SK-N-SH (cell line): Measurements from ENCODE around the gene HLA-A. TPM values are rescaled to one million over a fixed set of nuclear protein-coding genes. Genes with fewer than 3 reads are reported as not detected.

Experiments
- CTCF ChIA-PET: fragments of 300-600, 350-600 bp; formaldehyde crosslinking; extraction: SDS; loops from one replicate; lab custom pipeline; 2021; lab: Yijun Ruan, JAX
- POLR2A ChIA-PET: fragments of 350-600 bp; sonication (Branson Sonifier 250); formaldehyde crosslinking; extraction: SDS; loops from one replicate; lab custom pipeline; 2020; ENCODE audit warnings: antibody characterized with exemption, inconsistent platforms; lab: Yijun Ruan, JAX
- DNase-seq: peaks from one replicate; pipeline ENCODE4 v3.0.0; 2012
- H2AFZ ChIP-seq: fragments of 200-600 bp; sonication (generic); 2 replicates; pipeline ENCODE4 v1.8.1; 2016; ENCODE audit warnings: antibody characterized with exemption, mild to moderate bottlenecking, low read depth
- H3F3A ChIP-seq: fragments of 200-600 bp; sonication (generic); replicated peaks from 2 replicates; pipeline ENCODE3; 2016; ENCODE audit warnings: antibody characterized with exemption, mild to moderate bottlenecking; ENCODE audit not compliant: insufficient read depth
- H3K27ac ChIP-seq, 2 experiments: fragments of 200-500 bp in 1 of 2; fragments of 200-600 bp in 1 of 2; sonication (Bioruptor generic) in 1 of 2; sonication (generic), shearing (Covaris generic) in 1 of 2; 2 replicates each; pipeline versions ENCODE4 v1.5.1 to v1.6.1; 2014 to 2016; ENCODE audit warnings: low read depth in 2 of 2, inconsistent platforms in 1 of 2, low read length in 1 of 2, mild to moderate bottlenecking in 1 of 2, mixed read lengths in 1 of 2
- H3K27me3 ChIP-seq: fragments of 200-600 bp; sonication (generic), shearing (Covaris generic); 2 replicates; pipeline ENCODE4 v1.6.1; 2016; ENCODE audit warnings: mixed run types; ENCODE audit not compliant: insufficient read depth
- H3K36me3 ChIP-seq, 2 experiments: fragments of 200-500 bp in 1 of 2; fragments of 200-600 bp in 1 of 2; sonication (Bioruptor generic) in 1 of 2; sonication (generic) in 1 of 2; replicated peaks in 1 of 2; 2 replicates each; pipeline versions ENCODE3 to v1.5.1; 2014 to 2016; ENCODE audit warnings: low read length in 1 of 2, mild to moderate bottlenecking in 1 of 2; ENCODE audit not compliant: insufficient read depth in 2 of 2, control insufficient read depth in 1 of 2
- H3K4me1 ChIP-seq, 2 experiments: fragments of 200-500 bp in 1 of 2; fragments of 200-600 bp in 1 of 2; sonication (Bioruptor generic) in 1 of 2; sonication (generic), shearing (Covaris generic) in 1 of 2; 2 replicates each; pipeline versions ENCODE4 v1.5.1 to v1.6.1; 2014 to 2016; ENCODE audit warnings: low read depth in 1 of 2, low read length in 1 of 2, mixed run types in 1 of 2; ENCODE audit not compliant: insufficient read depth in 2 of 2, control insufficient read depth in 1 of 2
- H3K4me2 ChIP-seq: fragments of 200-600 bp; sonication (generic), shearing (Covaris generic); 2 replicates; pipeline ENCODE4 v1.6.1; 2017; ENCODE audit warnings: mixed run types
- H3K4me3 ChIP-seq, 2 experiments: fragments of 200-500 bp in 1 of 2; fragments of 200-600 bp in 1 of 2; sonication (Bioruptor generic) in 1 of 2; sonication (generic), shearing (Covaris generic) in 1 of 2; 2 replicates each; pipeline versions ENCODE4 v1.5.1 to v1.8.1; 2014 to 2016; ENCODE audit warnings: low read depth in 2 of 2, inconsistent platforms in 1 of 2, low read length in 1 of 2, mild to moderate bottlenecking in 1 of 2, mixed read lengths in 1 of 2, moderate library complexity in 1 of 2
- H3K79me2 ChIP-seq: fragments of 200-600 bp; sonication (generic); 2 replicates; pipeline ENCODE4 v1.8.1; 2017; ENCODE audit warnings: mild to moderate bottlenecking; ENCODE audit not compliant: insufficient read depth
- H3K9ac ChIP-seq: fragments of 200-600 bp; sonication (generic); 2 replicates; pipeline ENCODE4 v1.6.1; 2017; ENCODE audit warnings: mixed run types
- H3K9me2 ChIP-seq: fragments of 200-600 bp; sonication (generic); 2 replicates; pipeline ENCODE4 v1.6.1; 2017; ENCODE audit warnings: mixed run types
- H3K9me3 ChIP-seq: fragments of 200-600 bp; sonication (generic); 2 replicates; pipeline ENCODE4 v1.6.1; 2017; ENCODE audit warnings: mixed run types, mild to moderate bottlenecking, moderate library complexity
- H4K20me1 ChIP-seq: fragments of 200-600 bp; sonication (generic); 2 replicates; pipeline ENCODE4 v1.6.1; 2017; ENCODE audit warnings: mild to moderate bottlenecking, mixed run types; ENCODE audit not compliant: insufficient read depth
- CTCF ChIP-seq: fragments of 200-600 bp; sonication (generic); IDR thresholded peaks from 2 replicates; pipeline ENCODE4 v1.6.1; 2017; ENCODE audit warnings: antibody characterized with exemption, mild to moderate bottlenecking, moderate library complexity
- EZH2phosphoT487 ChIP-seq: fragments of 200-600 bp; sonication (generic); IDR thresholded peaks from 2 replicates; pipeline ENCODE4 v1.6.1; 2017; ENCODE audit warnings: low read depth, mixed run types, mild to moderate bottlenecking, antibody characterized with exemption, moderate library complexity, borderline replicate concordance
- GATA2 ChIP-seq: sonication (generic); formaldehyde crosslinking; IDR thresholded peaks from 2 replicates; pipeline ENCODE4 v1.5.0; 2020; ENCODE audit warnings: mild to moderate bottlenecking, missing genetic modification reagents
- IRF3 ChIP-seq: fragments of 150-350 bp; IDR thresholded peaks from 2 replicates; pipeline ENCODE4 v1.6.1; 2016; ENCODE audit warnings: mild to moderate bottlenecking, low read depth, low read length
- NRF1 ChIP-seq: IDR thresholded peaks from 2 replicates; pipeline ENCODE4 v1.6.1; 2012; ENCODE audit warnings: low read depth, mild to moderate bottlenecking, low read length
- RFX5 ChIP-seq: IDR thresholded peaks from 2 replicates; pipeline ENCODE4 v1.6.1; 2012; ENCODE audit warnings: mild to moderate bottlenecking, improper control_type of control experiment, low read length
- RXRA ChIP-seq: IDR thresholded peaks from 2 replicates; pipeline ENCODE4 v1.4.0; 2012; ENCODE audit warnings: low read depth, mild to moderate bottlenecking, borderline replicate concordance
- TAF1 ChIP-seq: IDR thresholded peaks from 2 replicates; pipeline ENCODE4 v1.6.1; 2012; ENCODE audit warnings: low read depth, mild to moderate bottlenecking, low read length, moderate library complexity, borderline replicate concordance
- ZBTB33 ChIP-seq: IDR thresholded peaks from 2 replicates; pipeline ENCODE4 v1.4.0; 2012; ENCODE audit warnings: low read depth, borderline replicate concordance
- WGBS: methylation state at CpG from one replicate; pipeline ENCODE4 v1.1.6; 2017; ENCODE audit warnings: low lambda C conversion rate; 5-methylcytosine and 5-hydroxymethylcytosine counted together
- polyA plus RNA-seq, 3 experiments: library from polyadenylated mRNA; depleted of rRNA; stranded (reverse); fragments of >200 nt; gene quantifications; 2 replicates each; pipeline ENCODE4 v1.2.3, GENCODE V29; 2012

The HLA-A gene
- polyA plus RNA-seq, 1 of the 3 experiments (the other 2 are of a cell fraction): 312 TPM

GRCh38 chr6:29984232-29984631, 41.9 kb downstream of the HLA-A start (continued):
- TF ChIP-seq CTCF: no peak
- TF ChIP-seq RFX5: no peak
- no peak for TF ChIP-seq TAF1

- CTCF ChIA-PET: no interaction called here
- POLR2A ChIA-PET: no interaction called here
These were observed 42.7 kb downstream of the HLA-A start for GRCh38 chr6:29984992-29985391.

More at GRCh38 chr6:29984992-29985391, 42.7 kb downstream of the HLA-A start:
- Histone ChIP-seq H2AFZ (no peak overlapping the region), H3K4me2 (no peak overlapping the region), H3K27me3 (no peaks in the 10 kb centered on the region), H4K20me1 (no peaks in the 10 kb centered on the region), H3K9me2 (no peaks in the 10 kb centered on the region), H3K9me3 (no peaks in the 10 kb centered on the region), H3K36me3 (no peaks in the 10 kb centered on the region), H3K27ac (no peak overlapping the region), H3K79me2 (no peaks in the 10 kb centered on the region), H3K4me1 (no peaks in the 10 kb centered on the region), H3F3A (no peaks in the 10 kb centered on the region), H3K9ac (no peak overlapping the region), H3K4me3 (no peak overlapping the region)
- 87% methylated on average over 2 of the region's 2 CpGs for WGBS
- no peak for DNase-seq
- TF ChIP-seq NRF1 (no peak), RXRA (no peak), ZBTB33 (no peak), IRF3 (no peak), CTCF (no peak), EZH2phosphoT487 (no peak), GATA2 (CRISPR knock-in tag) (no peak)
